ENCODE results near the gene EHMT2.
A peak's percentile ranks its signal among the peaks of the same experiment; 100 is the strongest.
"Not testable (repeated sequence)": the region's sequence is repeated elsewhere in the genome, so short reads cannot be mapped to it uniquely, and the experiment has no call there.

EHMT2 gene

DNA sequence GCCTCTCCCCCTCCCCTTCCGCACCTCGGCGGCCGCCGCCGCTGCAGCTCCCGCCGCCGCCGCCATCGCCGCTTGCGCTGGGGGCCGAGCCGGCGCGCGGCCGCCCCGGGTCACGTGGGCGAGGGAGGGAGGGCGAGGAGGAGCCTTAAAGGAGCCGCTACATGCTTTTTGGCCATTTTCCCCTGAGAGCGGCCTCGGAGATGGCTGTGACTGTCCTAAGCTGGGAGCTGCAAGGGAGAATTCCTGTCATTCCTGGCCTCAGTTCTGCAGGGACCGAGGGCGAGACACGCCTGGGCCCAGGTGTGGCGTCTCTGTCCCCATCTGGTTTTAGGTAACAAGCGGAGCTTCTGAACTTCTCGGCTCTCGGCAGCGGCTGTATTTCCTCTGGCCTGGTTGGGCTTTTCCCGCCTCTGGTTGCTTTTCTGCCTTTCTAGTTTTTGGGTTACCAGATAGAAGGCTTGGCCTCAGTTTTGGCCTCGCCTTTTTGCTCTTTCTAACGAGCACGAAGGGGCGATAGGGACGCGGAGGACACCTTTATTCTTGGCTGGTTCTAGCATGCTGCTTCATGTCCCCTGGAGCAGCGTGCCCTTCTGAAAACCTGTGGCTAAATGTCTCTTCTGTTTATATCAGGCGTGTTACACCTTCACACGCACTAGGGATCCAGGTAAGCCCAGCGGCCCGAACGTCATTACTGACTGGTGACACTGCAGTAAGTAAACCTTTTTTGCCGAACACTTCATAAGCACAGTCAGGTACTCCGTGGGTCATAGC is at the start of gene EHMT2:
EHMT2 (minus strand) TSS at position 87 of the 771 bp plus-strand sequence; CDS start at position 66, 21 bp downstream.
- DNase-seq (ENCODE audit: low spot score) = peak; percentile 85

DNA sequence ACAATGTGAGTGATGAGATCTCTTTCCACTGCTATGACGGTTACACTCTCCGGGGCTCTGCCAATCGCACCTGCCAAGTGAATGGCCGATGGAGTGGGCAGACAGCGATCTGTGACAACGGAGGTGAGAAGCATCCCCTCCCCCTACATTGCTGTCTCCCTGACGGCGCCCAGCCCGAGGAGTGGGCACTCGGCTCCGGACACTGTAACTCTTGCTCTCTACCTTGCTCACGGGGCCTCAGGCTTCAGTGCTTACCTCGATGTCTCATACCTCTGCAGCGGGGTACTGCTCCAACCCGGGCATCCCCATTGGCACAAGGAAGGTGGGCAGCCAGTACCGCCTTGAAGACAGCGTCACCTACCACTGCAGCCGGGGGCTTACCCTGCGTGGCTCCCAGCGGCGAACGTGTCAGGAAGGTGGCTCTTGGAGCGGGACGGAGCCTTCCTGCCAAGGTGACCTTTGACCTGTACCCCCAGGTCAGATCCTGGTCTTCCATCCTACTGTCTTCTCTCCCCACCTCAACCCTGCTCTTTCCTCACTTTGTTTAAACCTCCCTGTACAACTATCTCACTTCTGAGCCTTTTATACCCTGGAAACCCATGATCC is 49.7 kb upstream of the EHMT2 start:
- DNase-seq (ENCODE audit: low spot score) = no peak

DNA sequence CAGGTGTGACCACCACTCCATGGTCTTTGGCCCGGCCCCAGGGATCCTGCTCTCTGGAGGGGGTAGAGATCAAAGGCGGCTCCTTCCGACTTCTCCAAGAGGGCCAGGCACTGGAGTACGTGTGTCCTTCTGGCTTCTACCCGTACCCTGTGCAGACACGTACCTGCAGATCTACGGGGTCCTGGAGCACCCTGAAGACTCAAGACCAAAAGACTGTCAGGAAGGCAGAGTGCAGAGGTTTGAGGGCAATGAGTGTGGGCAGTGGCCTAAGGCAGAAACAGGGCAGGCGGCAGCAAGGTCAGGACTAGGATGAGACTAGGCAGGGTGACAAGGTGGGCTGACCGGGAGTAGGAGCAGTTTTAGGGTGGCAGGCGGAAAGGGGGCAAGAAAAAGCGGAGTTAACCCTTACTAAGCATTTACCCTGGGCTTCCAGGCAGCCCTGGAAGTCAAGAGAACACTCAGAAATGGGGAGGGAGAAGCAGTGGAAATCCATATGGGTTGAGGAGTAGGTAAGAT is 48.9 kb upstream of the EHMT2 start:
- no peak for DNase-seq (ENCODE audit: low spot score)

DNA sequence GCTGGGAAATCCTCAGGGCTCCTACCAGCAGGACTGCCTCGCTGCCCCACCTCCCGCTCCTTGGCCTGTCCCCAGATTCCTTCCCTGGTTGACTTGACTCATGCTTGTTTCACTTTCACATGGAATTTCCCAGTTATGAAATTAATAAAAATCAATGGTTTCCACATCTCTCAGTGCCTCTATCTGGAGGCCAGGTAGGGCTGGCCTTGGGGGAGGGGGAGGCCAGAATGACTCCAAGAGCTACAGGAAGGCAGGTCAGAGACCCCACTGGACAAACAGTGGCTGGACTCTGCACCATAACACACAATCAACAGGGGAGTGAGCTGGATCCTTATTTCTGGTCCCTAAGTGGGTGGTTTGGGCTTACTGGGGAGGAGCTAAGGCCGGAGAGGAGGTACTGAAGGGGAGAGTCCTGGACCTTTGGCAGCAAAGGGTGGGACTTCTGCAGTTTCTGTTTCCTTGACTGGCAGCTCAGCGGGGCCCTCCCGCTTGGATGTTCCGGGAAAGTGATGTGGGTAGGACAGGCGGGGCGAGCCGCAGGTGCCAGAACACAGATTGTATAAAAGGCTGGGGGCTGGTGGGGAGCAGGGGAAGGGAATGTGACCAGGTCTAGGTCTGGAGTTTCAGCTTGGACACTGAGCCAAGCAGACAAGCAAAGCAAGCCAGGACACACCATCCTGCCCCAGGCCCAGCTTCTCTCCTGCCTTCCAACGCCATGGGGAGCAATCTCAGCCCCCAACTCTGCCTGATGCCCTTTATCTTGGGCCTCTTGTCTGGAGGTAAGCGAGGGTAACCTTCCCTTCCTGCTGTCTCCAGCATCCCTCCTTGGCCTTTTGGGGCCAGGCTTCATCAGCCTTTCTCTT is 48.2 kb upstream of the EHMT2 start, which contains the start of gene CFB:
CFB (plus strand) TSS at position 589 of the 863 bp plus-strand sequence; CDS start at position 716, 127 bp downstream.
- DNase-seq (ENCODE audit: low spot score) = no peak

DNA sequence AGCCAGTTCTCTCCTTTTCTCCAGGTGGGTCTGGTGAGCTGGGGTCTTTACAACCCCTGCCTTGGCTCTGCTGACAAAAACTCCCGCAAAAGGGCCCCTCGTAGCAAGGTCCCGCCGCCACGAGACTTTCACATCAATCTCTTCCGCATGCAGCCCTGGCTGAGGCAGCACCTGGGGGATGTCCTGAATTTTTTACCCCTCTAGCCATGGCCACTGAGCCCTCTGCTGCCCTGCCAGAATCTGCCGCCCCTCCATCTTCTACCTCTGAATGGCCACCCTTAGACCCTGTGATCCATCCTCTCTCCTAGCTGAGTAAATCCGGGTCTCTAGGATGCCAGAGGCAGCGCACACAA is 47.6 kb upstream of the EHMT2 start:
- DNase-seq (ENCODE audit: low spot score) = no peak

DNA sequence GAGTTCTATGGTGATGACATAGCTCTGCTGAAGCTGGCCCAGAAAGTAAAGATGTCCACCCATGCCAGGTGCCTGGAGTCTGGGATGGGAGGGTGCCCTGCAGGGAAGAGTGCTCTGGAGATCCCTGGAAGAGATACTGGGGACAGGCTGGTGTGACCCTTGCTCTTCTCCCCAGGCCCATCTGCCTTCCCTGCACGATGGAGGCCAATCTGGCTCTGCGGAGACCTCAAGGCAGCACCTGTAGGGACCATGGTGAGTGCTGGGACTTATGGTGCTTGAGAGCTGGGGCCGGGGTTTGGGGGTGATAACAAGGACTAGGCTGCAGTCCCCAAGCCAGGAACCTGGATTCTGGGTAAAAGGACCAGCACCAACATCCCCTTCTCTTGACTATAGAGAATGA is 46.2 kb upstream of the EHMT2 start:
- DNase-seq (ENCODE audit: low spot score) = no peak

DNA sequence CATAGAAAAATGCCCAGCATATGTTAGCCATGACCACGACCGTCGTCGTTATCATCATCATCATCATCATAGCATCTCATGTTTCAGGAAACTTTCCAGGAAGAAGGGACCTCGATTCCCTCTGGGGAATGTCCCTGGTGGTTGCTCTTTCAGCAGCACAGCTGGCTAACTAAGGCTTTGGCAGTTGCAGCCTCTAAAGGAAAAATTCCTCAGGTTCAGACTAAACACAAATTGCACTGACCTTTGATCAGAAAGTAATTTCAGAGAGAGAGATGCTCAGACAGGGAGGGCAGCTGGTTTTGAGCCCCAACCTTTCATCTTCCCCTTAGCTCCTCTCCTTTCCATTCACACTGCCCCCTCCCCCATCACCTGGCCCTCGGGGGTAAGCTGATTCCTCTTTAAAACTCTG is 42.8 kb upstream of the EHMT2 start:
- no peak for DNase-seq (ENCODE audit: low spot score)

DNA sequence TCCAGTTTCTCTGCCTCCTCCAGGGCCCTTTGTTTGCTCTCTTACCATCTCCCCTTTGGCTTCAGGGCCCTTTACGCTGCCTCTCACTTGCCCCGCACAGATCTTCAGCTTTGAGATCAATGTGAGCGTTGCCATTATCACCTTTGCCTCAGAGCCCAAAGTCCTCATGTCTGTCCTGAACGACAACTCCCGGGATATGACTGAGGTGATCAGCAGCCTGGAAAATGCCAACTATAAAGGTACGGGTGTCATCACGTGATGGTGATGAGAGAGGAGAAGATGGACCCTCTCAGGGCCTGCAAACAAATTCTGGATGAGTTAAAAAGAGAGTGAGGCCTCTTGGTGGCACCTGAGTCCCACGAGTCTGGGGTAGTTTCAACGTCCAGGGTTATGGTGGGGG is 38.3 kb upstream of the EHMT2 start:
- DNase-seq (ENCODE audit: low spot score) = no peak

DNA sequence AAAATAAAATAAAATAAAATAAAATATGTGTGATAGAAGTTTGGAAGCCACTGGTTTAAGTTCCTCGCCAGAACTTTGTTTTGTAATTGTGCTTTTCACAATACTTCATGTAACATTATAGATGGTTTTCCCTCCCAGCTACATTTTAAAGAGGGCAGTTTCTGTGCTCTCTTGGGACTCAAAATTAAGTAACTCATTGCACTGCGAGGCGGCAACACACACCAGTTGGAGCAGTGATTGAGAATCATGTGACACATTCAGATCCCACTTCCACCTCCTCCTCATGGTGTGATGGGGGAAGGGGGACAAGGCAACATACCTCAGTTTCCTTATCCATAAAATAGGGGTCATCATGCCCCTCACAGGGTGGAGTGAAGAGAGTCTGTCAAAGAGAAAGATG is 37.5 kb upstream of the EHMT2 start:
- DNase-seq (ENCODE audit: low spot score) = no peak

DNA sequence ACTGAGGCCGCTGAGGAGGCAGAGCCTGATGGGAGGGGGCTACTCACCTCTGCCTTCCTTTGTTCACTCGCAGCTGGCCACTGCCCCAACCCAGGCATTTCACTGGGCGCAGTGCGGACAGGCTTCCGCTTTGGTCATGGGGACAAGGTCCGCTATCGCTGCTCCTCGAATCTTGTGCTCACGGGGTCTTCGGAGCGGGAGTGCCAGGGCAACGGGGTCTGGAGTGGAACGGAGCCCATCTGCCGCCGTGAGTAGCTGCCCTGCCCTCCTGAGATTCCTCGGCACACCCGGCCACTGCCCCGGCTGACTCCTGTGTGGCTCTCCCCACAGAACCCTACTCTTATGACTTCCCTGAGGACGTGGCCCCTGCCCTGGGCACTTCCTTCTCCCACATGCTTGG is 36.0 kb upstream of the EHMT2 start:
- no peak for DNase-seq (ENCODE audit: low spot score)

DNA sequence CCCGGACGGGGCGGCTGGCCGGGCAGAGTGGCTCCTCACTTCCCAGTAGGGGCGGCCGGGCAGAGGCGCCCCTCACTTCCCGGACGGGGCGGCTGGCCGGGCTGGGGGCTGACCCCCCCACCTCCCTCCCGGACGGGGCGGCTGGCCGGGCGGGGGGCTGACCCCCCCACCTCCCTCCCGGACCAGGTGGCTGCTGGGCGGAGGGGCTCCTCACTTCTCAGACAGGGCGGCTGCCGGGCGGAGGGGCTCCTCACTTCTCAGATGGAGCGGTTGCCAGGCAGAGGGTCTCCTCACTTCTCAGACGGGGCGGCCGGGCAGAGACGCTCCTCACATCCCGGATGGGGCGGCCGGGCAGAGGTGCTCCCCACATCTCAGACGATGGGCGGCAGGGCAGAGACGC is 34.6 kb upstream of the EHMT2 start:
- DNase-seq (ENCODE audit: low spot score) = not testable (repeated sequence)

DNA sequence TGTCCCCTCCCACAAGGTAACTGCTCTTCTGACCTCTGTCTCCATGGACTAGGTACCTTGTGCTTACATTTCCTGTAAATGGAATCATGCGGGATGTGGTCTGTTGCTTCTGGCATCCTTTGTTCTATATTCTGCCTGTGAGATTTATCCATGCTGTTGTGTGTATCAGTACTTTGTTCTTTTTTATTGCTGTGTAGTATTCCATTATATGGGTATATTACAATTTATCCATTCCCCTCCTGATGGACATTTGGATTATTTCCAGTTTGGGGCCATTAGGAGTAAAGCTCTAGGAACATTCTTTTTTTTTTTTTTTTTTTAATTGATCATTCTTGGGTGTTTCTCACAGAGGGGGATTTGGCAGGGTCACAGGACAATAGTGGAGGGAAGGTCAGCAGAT is 33.5 kb upstream of the EHMT2 start:
- DNase-seq (ENCODE audit: low spot score) = no peak

DNA sequence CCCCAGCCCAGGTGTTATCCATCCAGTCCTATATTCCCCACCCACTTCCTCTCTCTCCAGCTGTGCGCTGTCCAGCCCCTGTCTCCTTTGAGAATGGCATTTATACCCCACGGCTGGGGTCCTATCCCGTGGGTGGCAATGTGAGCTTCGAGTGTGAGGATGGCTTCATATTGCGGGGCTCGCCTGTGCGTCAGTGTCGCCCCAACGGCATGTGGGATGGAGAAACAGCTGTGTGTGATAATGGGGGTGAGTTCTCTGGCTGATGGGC is 31.1 kb upstream of the EHMT2 start:
- no peak for DNase-seq (ENCODE audit: low spot score)

DNA sequence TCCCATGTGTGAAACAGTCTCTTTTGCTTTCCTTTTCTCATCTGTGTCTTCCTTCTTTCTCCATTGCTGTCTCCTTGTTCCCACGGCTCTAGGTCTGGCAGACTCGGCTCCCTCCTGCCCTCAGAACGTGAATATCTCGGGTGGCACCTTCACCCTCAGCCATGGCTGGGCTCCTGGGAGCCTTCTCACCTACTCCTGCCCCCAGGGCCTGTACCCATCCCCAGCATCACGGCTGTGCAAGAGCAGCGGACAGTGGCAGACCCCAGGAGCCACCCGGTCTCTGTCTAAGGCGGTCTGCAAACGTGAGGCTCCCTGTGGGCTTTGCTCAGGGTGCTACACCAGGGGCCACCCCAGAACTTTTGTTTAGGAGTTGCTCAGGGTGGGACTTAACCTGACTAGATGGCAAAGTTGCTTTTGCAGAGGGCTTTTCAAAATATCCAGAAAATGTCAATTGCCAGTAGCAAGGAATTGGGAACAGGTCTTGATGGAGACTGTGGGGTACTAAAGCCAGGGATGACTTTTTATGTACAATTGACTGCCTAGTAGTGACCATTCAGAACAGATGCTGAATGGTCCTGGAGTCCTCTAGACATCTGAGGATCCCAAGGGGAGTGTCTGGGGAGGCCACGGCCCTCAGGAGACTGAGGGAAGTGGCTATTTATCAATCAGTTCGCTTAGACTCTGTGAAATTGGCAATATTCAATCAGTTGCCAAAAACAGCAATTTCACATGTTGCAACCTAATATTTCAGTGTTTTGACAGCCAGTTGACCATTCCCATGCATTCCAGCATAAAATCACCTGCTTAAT is 30.6 kb upstream of the EHMT2 start:
- DNase-seq (ENCODE audit: low spot score) = no peak

DNA sequence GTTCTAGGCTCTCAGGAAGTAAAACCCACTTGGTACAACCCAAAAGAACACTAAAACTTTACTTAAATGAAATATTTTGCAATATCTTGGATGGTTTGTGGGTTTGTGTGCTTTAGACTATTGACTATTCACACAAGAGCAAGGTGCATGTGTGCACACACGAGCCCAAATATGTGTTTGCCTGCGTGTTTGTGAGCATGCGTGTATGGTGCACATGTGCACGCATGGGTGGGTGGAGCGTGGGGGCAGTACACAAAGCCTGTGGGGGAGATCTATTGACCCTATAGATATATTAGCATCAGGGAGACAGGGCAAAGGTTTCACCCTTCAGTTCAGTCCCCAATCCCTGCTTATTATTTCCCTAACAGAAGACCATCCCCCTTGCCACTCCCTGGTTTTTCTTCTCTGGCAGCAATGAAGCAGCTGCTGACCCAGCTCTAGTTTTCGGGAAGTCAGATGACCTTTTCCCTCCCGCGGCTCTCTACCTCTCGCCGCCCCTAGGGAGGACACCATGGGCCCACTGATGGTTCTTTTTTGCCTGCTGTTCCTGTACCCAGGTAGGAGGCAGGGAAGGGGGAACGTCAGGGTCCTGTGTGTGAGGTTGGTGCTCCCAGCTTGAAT is 29.9 kb upstream of the EHMT2 start, which contains the start of gene C2:
C2 (plus strand) TSS at position 476 of the 621 bp plus-strand sequence; CDS start at position 512, 36 bp downstream.
- no peak for DNase-seq (ENCODE audit: low spot score)

DNA sequence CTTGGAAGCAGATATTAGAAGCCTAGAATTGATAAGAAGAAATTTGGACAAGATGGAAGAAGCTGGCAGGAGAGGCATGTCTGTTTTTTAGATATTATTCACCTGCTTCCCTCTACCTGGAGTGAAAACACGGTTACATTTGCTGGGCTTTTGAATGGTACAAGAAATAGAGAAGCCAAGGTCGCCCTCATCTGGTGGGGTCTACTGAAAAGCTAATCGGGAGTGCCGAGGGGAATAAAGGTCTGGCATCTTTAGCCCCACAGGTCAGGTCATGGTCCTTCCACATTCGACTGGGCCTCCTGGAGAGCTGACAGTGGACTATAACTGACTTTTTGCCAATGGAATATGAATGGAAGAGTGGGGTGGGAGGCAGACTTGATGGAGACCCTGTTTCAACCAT is 25.4 kb upstream of the EHMT2 start:
- peak; percentile 27 for DNase-seq (ENCODE audit: low spot score)

DNA sequence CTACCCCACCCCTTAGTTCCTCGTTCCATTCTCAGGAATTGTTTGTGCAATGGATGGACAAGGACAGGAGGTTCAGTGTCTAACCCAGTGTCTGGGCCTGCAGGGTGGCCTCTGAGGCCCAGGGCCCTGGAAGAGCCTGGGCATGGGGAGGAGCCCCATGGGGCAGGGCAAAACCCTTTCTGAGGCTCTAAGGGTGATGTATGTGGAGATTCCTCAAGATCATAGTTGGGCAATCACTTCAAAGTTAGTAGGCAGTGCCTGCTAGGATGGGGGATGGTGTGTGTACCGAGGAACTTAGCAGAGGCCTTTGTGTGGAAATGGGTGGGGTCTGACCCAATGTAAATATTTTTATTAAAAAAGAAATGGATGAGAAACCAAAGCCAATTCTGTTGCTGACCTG is 23.3 kb upstream of the EHMT2 start:
- DNase-seq (ENCODE audit: low spot score) = no peak

DNA sequence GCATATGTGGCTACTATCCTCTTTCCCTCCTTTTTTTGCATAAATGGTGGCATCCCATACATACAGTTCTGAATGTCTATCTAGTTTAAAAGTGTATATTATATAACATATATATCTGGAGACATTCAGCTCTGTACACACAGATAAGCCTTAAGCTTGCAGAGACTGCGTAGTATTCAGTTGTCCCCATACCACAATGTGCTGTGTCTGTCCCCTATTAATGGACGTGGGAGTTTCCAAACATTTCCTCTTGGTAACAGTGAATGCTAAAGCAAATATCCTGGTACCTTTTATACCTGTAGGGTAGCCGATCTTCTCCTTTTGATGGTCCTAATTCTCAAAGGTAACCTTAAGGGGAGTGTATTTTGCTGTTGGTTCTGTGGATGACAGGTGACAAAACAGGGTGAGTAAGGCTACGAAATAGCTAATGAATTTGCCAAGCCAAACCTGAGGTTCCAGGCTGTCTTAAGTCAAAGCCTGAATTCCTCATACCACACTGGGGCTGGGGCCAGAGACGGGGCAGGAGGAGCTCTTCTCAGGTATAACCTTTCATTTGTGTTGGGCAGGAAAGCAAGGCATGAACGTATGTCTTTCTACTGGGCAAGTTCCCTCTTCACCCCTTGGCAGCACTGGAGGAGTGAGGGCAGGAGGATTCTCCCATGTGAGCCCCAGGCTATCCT is 22.3 kb upstream of the EHMT2 start:
- DNase-seq (ENCODE audit: low spot score) = no peak

DNA sequence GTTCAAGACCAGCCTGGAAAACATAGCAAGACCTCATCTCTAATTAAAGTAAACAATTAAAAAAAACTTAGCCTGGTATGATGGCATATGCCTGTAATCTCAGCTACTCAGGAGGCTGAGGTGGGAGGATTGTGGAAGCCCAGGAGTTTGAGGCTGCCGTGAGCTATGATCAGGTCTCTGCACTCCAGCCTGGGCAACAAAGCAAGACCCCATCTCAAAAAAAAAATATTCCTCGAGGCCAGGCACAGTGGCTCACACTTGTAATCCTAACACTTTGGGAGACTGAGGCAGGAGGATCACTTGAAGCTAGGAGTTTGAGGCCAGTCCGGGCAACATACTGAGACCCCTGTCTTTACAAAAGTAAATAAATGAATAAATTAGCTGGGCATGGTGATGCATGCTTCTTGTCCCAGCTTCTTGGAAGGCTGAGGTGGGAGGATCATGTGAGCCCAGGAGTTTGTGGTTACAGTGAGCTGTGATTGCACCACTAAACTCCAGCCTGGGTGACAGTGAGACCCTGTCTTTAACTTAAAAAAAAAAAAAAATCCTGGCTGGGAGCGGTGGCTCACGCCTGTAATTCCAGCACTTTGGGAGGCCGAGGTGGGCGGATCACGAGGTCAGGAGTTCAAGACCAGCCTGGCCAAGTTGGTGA is 20.7 kb upstream of the EHMT2 start:
- DNase-seq (ENCODE audit: low spot score) = no peak

DNA sequence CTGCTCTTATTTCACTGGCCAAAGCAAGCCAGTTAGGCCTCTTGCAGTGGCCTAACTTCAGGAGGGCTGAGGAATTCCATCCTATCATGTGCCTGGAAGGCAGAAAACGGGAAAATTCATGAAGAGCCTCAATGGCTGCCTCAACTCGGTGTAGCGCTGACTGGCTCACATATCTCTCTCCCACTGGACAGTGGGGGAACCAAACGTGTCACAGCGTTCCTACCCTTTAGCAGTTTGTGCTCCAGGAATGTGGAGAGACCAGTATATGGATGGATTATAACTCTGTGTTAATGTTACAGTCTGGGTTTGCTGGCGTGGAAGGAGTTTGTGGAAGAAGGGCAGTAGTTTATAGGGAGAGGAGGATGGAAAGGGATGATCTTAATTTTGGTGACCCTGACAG is 18.3 kb upstream of the EHMT2 start:
- no peak for DNase-seq (ENCODE audit: low spot score)
